C4-2B (cell line): ENCODE measurements around the gene HK2.

ENCODE experiments used
- ZFX ChIP-seq: fragments of 450-650 bp; IDR thresholded peaks from 2 replicates; pipeline ENCODE4 v1.6.1; 2017
- TF ChIP-seq, protein P1 (sequence below): fragments of 450-650 bp; conservative IDR thresholded peaks from 2 replicates; pipeline ENCODE4 v1.5.1; 2017; ENCODE audit warnings: mild to moderate bottlenecking

DNA sequence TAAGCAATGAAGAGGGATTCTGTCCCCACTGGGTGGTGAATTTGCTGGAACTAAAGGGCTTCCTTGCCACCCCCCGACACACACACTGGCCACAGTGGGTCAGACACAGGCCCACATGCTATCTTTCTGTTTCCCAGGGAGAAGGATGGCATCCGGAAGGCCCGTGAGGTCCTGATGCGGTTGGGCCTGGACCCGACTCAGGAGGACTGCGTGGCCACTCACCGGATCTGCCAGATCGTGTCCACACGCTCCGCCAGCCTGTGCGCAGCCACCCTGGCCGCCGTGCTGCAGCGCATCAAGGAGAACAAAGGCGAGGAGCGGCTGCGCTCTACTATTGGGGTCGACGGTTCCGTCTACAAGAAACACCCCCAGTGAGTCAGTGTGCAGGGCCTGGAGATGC lies 44.6 kb downstream of the HK2 start:
- TF ChIP-seq, protein P1, sequence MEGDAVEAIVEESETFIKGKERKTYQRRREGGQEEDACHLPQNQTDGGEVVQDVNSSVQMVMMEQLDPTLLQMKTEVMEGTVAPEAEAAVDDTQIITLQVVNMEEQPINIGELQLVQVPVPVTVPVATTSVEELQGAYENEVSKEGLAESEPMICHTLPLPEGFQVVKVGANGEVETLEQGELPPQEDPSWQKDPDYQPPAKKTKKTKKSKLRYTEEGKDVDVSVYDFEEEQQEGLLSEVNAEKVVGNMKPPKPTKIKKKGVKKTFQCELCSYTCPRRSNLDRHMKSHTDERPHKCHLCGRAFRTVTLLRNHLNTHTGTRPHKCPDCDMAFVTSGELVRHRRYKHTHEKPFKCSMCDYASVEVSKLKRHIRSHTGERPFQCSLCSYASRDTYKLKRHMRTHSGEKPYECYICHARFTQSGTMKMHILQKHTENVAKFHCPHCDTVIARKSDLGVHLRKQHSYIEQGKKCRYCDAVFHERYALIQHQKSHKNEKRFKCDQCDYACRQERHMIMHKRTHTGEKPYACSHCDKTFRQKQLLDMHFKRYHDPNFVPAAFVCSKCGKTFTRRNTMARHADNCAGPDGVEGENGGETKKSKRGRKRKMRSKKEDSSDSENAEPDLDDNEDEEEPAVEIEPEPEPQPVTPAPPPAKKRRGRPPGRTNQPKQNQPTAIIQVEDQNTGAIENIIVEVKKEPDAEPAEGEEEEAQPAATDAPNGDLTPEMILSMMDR, result no peak
- TF ChIP-seq ZFX, result no peak
